NB4 (cell line): ENCODE results near the gene NARF.

Experiments used
- CTCF ChIP-seq: IDR thresholded peaks from one replicate; pipeline ENCODE4 v1.5.1; 2012; ENCODE audit warnings: low read depth, low read length
- MAX ChIP-seq: IDR thresholded peaks from 2 replicates; pipeline ENCODE4 v1.6.1; 2011; ENCODE audit warnings: low read depth, low read length
- MYC ChIP-seq: IDR thresholded peaks from 2 replicates; pipeline ENCODE4 v1.6.1; 2011; ENCODE audit warnings: low read depth, low read length
- POLR2A ChIP-seq: IDR thresholded peaks from 2 replicates; pipeline ENCODE4 v1.6.1; 2011; ENCODE audit warnings: mild to moderate bottlenecking; ENCODE audit not compliant: insufficient read length; ENCODE audit errors: extremely low read depth

GRCh38 chr17:82528484-82529265 lies 70.1 kb downstream of the NARF start:
- TF ChIP-seq POLR2A, result no peak
- no peak for TF ChIP-seq CTCF
- no peak for TF ChIP-seq MYC
- no peak for TF ChIP-seq MAX
